GM19328 (cell line): Measurements from ENCODE around the gene NXF1.

Experiments
- ATAC-seq: cut with Tn5 transposase; IDR thresholded peaks from one replicate; pipeline ENCODE4 v1.9.1; 2021; ENCODE audit warnings: mild to moderate bottlenecking, moderate library complexity; ENCODE audit not compliant: unreplicated experiment

Gene NXF1

DNA sequence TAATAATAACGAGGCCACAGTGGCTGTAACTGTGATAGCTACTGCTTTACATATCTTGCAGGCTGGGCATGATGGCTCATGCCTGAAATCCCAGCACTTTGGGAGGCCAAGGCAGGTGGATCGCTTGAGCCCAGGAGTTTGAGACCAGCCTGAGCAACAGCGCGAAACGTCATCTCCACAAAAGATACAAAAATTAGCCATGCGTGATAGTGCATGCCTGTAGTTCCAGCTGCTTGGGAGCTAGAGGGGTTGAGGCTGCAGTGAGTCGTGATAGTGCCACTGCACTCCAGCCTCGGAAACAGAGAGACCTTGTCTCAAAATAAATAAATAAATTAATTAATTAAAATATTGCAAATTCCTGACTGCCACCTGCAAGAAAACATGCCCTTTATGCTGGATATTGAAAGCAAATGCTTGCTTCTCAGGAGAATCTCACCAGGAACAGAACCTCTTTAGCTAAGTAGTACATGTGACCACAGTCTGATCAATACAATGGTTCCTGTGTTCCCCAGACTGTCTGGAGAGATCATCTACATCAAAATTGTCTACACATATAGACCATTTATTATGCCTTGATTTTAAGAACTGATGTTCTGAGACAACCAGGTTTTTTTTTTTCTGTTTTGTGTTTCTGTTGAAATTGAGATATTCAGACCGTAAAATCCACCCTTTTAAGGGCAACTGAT lies 57.6 kb downstream of the NXF1 start:
- ATAC-seq, result no peak
